ENCODE measurements around the gene PPP1R15B. TPM values are rescaled to one million over a fixed set of nuclear protein-coding genes. Genes with fewer than 3 reads are reported as not detected.

Gene PPP1R15B
- total and polyA plus RNA-seq, 8 donors = 6.5 to 74.4 (median 31.6) TPM

DNA sequence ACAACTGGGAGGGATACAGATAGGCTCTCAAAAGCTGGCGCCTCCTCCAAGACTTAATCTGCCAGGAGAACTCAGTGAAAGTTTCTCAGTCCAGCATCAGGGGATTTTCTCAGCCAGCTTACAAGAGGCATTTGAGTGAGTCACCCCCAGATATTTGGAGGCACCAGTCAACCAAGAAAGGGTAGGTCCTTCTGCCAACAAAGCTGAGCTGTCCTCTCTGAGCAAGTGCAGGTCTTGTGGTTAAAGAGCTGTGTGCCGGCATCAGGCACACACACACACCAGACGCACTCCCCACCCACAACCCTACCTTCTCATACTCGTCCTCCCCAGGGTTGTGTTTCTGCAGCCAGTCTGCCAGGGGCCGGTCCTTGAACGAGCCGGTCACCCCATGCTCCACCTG, 27.0 kb upstream of the PPP1R15B start:
- H3K4me3 ChIP-seq = no peak overlapping the region
- intact Hi-C loops (cut with DNase I; ENCODE audit: low total_unique reads) = no loop called here
- peaks cover 23 to 68% (median 42%) of the 10 kb centered on the region in 4 donors for H3K4me1 ChIP-seq
- H3K9me3 ChIP-seq = no peaks in the 10 kb centered on the region
- TF ChIP-seq CTCF (IDR thresholded peaks at IDR 0.05) (no peak), POLR2AphosphoS5 (IDR thresholded peaks at IDR 0.05) (peak in 2 of 3 donors; percentile 48 to 81)
- WGBS, 5 donors = 52 to 77% (median 72%) methylated on average over 7 of the region's 7 CpGs
- peaks cover 43 to 99% (median 94%) of the 10 kb centered on the region in 4 donors for H3K36me3 ChIP-seq
- H3K27me3 ChIP-seq = no peaks in the 10 kb centered on the region
- peak overlapping the region; percentile 0 to 84 (median 68) for H3K27ac ChIP-seq
- peak in 1 of 2 donors; percentile 45 for DNase-seq

DNA sequence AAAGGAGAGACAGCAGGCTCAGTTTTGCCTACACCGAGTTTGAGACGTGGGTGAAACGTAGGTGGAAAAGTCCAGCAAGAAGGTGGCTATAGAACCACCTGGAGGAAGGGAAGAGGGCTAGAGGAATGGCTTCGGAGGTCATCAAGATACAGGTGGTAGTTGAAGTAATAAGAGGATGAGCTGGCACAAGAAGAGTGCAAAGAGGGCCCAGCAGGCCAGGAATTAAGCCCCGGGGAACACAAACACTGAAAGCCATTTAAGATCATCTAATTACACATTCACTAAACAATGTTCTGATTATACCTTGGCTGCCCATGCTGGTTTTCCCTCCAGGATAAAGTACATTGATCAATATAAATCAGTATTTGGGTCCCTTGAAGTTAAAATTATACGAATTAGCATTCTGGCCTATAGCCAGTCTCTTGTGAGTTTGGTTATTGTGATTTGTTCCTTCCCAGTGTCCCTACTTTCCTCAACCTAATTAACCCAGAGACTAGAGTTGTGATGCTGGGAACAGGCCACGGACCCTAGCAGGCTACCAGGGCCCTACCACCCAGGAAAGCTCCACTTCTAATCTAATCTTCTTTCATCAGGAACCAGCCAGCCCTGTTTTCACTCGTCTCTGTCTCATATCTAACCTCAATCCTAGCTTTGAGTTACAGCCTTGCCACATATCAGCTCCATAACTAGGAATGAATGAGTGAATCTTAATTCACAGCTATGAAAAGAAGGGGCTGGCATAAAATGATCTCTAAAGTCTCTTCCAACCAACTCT, 26.4 kb upstream of the PPP1R15B start:
- Histone ChIP-seq H3K4me1 (peaks cover 18 to 61% (median 35%) of the 10 kb centered on the region in 4 donors), H3K27ac (peak overlapping the region in 4 of 5 donors; percentile 65 to 84 (median 72)), H3K9me3 (no peaks in the 10 kb centered on the region), H3K27me3 (no peaks in the 10 kb centered on the region), H3K4me3 (no peak overlapping the region), H3K36me3 (peaks cover 43 to 99% (median 94%) of the 10 kb centered on the region in 4 donors)
- TF ChIP-seq POLR2A (IDR thresholded peaks at IDR 0.05) (no peak), EP300 (IDR thresholded peaks at IDR 0.05) (no peak), POLR2AphosphoS5 (IDR thresholded peaks at IDR 0.05) (no peak), CTCF (IDR thresholded peaks at IDR 0.05) (no peak)
- 67 to 79% (median 73%) methylated on average over 8 of the region's 8 CpGs for WGBS, 5 donors
- no peak for DNase-seq
- intact Hi-C loops (cut with DNase I; ENCODE audit: low total_unique reads) = no loop called here

DNA sequence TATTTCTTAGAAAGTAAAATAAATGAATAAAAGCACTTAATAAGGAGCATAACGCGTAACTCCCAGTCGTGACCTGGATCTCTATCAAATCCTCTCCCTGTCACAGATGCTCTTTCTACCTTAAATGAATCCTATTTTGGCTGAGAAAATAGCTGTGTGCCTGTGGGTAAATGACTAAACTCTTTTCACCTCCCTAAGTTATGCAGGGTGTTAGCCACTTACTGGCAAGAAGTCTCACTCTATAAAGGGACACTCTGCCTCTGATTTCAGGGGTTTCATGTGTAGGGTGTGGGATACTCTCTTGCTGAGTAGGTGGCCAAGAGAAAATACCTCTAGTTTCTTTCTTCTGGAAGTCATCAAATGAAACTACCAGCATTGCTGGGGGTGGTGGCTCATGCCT, 24.3 kb upstream of the PPP1R15B start:
- no peak for DNase-seq
- Histone ChIP-seq H3K9me3 (no peaks in the 10 kb centered on the region), H3K36me3 (peaks cover 35 to 95% (median 91%) of the 10 kb centered on the region in 4 donors), H3K4me1 (peaks cover 13 to 74% (median 41%) of the 10 kb centered on the region in 4 donors), H3K27me3 (no peaks in the 10 kb centered on the region), H3K27ac (peak overlapping the region in 2 of 5 donors; percentile 75 to 84), H3K4me3 (no peak overlapping the region)
- no peak for TF ChIP-seq EP300 (IDR thresholded peaks at IDR 0.05)
- TF ChIP-seq POLR2AphosphoS5 (IDR thresholded peaks at IDR 0.05) = no peak
- no peak for TF ChIP-seq CTCF (IDR thresholded peaks at IDR 0.05)
- intact Hi-C loops (cut with DNase I; ENCODE audit: low total_unique reads) = no loop called here
- WGBS, 5 donors = 75 to 97% (median 90%) methylated on average over 3 of the region's 3 CpGs

- H3K27ac ChIP-seq = peak overlapping the region in 3 of 5 donors; percentile 21 to 84 (median 75)
- no peak for DNase-seq
- 71 to 80% (median 75%) methylated on average over 4 of the region's 4 CpGs for WGBS, 5 donors
- H3K4me1 ChIP-seq = peaks cover 12 to 69% (median 41%) of the 10 kb centered on the region in 4 donors
- H3K36me3 ChIP-seq = peaks cover 30 to 94% (median 89%) of the 10 kb centered on the region in 4 donors
- TF ChIP-seq POLR2AphosphoS5 (IDR thresholded peaks at IDR 0.05) (peak in 1 of 3 donors; percentile 41), CTCF (IDR thresholded peaks at IDR 0.05) (no peak)
- intact Hi-C loops (cut with DNase I; ENCODE audit: low total_unique reads) = no loop called here
- no peaks in the 10 kb centered on the region for H3K9me3 ChIP-seq
- H3K4me3 ChIP-seq = no peak overlapping the region
- H3K27me3 ChIP-seq = no peaks in the 10 kb centered on the region
Observed at GRCh38 chr1:204435381-204435831, 23.8 kb upstream of the PPP1R15B start.
